Smooth muscle cell (in vitro differentiated cells): Measurements from ENCODE around the gene TSC22D3. TPM values are rescaled to one million over a fixed set of nuclear protein-coding genes. Genes with fewer than 3 reads are reported as not detected.

ENCODE experiments used
- DNase-seq: peaks from one replicate; lab custom pipeline; 2025; ENCODE audit not compliant: unreplicated experiment; lab: John Stamatoyannopoulos, UW
- H2AFZ ChIP-seq: fragments of 200-600 bp; sonication (generic); 2 replicates; pipeline ENCODE4 v1.6.0; 2016; ENCODE audit warnings: antibody characterized with exemption, low read depth, mild to moderate bottlenecking
- H3F3A ChIP-seq: fragments of 200-600 bp; sonication (generic); 2 replicates; pipeline ENCODE4 v1.6.0; 2017; ENCODE audit warnings: antibody characterized with exemption, low read depth
- H3K27ac ChIP-seq: fragments of 200-600 bp; sonication (generic); 2 replicates; pipeline ENCODE4 v1.5.1; 2016; ENCODE audit warnings: low read depth, mild to moderate bottlenecking
- H3K27me3 ChIP-seq: fragments of 200-600 bp; sonication (generic); 2 replicates; pipeline ENCODE4 v1.6.1; 2016; ENCODE audit warnings: low read depth, mild to moderate bottlenecking
- H3K36me3 ChIP-seq: fragments of 200-600 bp; sonication (generic); 2 replicates; pipeline ENCODE4 v1.5.1; 2016; ENCODE audit warnings: low read depth
- H3K4me1 ChIP-seq: fragments of 200-600 bp; sonication (generic); 2 replicates; pipeline ENCODE4 v1.5.1; 2016; ENCODE audit warnings: low read depth
- H3K4me2 ChIP-seq: fragments of 200-600 bp; sonication (generic); 2 replicates; pipeline ENCODE4 v1.6.0; 2016; ENCODE audit warnings: mild to moderate bottlenecking
- H3K4me3 ChIP-seq: fragments of 200-600 bp; sonication (generic); 2 replicates; pipeline ENCODE4 v1.5.1; 2016; ENCODE audit warnings: mild to moderate bottlenecking
- H3K79me2 ChIP-seq: fragments of 200-600 bp; sonication (generic); 2 replicates; pipeline ENCODE4 v1.6.0; 2016; ENCODE audit warnings: low read depth, mild to moderate bottlenecking
- H3K9ac ChIP-seq: fragments of 200-600 bp; sonication (generic); 2 replicates; pipeline ENCODE4 v1.6.0; 2016; ENCODE audit warnings: low read depth
- H3K9me3 ChIP-seq: fragments of 200-600 bp; sonication (generic); replicated peaks from 2 replicates; pipeline ENCODE4 v1.5.1; 2016; ENCODE audit warnings: low read depth
- H4K20me1 ChIP-seq: fragments of 200-600 bp; sonication (generic); 2 replicates; pipeline ENCODE4 v1.6.0; 2016; ENCODE audit warnings: low read depth
- CTCF ChIP-seq: fragments of 200-600 bp; sonication (generic); IDR thresholded peaks from 2 replicates; pipeline ENCODE4 v1.5.1; 2017; ENCODE audit warnings: borderline replicate concordance, mild to moderate bottlenecking, antibody characterized with exemption; ENCODE audit not compliant: insufficient read depth, poor library complexity, severe bottlenecking
- WGBS: methylation state at CpG from one replicate; pipeline ENCODE4 v1.1.7; 2016; ENCODE audit warnings: low lambda C conversion rate; 5-methylcytosine and 5-hydroxymethylcytosine counted together
- polyA plus RNA-seq: library from polyadenylated mRNA; unstranded; fragments of >200 nt; fragmentation: Nextera tagmentation; extraction: Ambion mirVana; gene quantifications from 2 replicates; pipeline ENCODE4 v1.2.1, GENCODE V29; 2016
- total RNA-seq: library from RNA; depleted of rRNA; stranded (reverse); fragments of >200 nt; gene quantifications from 2 replicates; pipeline ENCODE4 v1.2.3, GENCODE V29; 2014

TSC22D3 gene
- total and polyA plus RNA-seq, 2 experiments from 2014 or later = 144 to 271 TPM

- H3K4me3 ChIP-seq = no peak overlapping the region
- no peak for TF ChIP-seq CTCF
- no peaks in the 10 kb centered on the region for H3K9me3 ChIP-seq
- no peaks in the 10 kb centered on the region for H4K20me1 ChIP-seq
- no peak overlapping the region for H3K9ac ChIP-seq
- H3K36me3 ChIP-seq = no peaks in the 10 kb centered on the region
- WGBS = 24% methylated on average over 4 of the region's 4 CpGs
- peak overlapping the region; percentile 51 for H2AFZ ChIP-seq
- no peaks in the 10 kb centered on the region for H3K27me3 ChIP-seq
- H3F3A ChIP-seq = no peaks in the 10 kb centered on the region
- peaks cover 6% of the 10 kb centered on the region for H3K4me1 ChIP-seq
- H3K79me2 ChIP-seq = no peaks in the 10 kb centered on the region
- DNase-seq = no peak
- H3K27ac ChIP-seq = no peak overlapping the region
- peak overlapping the region; percentile 25 for H3K4me2 ChIP-seq
Observed at GRCh38 chrX:107700317-107700774, 75.2 kb downstream of the TSC22D3 start.

- Histone ChIP-seq H3K27ac (no peak overlapping the region), H2AFZ (no peak overlapping the region), H3K9ac (no peak overlapping the region), H4K20me1 (no peaks in the 10 kb centered on the region), H3K4me3 (no peak overlapping the region), H3K36me3 (no peaks in the 10 kb centered on the region), H3K79me2 (no peaks in the 10 kb centered on the region), H3K4me2 (no peak overlapping the region), H3F3A (no peaks in the 10 kb centered on the region), H3K9me3 (no peaks in the 10 kb centered on the region), H3K27me3 (no peaks in the 10 kb centered on the region), H3K4me1 (peaks cover 6% of the 10 kb centered on the region)
- no peak for DNase-seq
- no peak for TF ChIP-seq CTCF
- WGBS = 94% methylated on average over 2 of the region's 2 CpGs
Observed at GRCh38 chrX:107699616-107700015, 76.0 kb downstream of the TSC22D3 start.

GRCh38 chrX:107691024-107691448 lies 84.6 kb downstream of the TSC22D3 start:
- Histone ChIP-seq H3K79me2 (no peaks in the 10 kb centered on the region), H3K4me2 (no peak overlapping the region), H3K4me1 (no peaks in the 10 kb centered on the region), H3K9me3 (no peaks in the 10 kb centered on the region), H3K27ac (no peak overlapping the region), H3K36me3 (no peaks in the 10 kb centered on the region), H2AFZ (no peak overlapping the region), H3K27me3 (no peaks in the 10 kb centered on the region), H3K9ac (no peak overlapping the region), H3F3A (no peaks in the 10 kb centered on the region), H3K4me3 (no peak overlapping the region), H4K20me1 (no peaks in the 10 kb centered on the region)
- 78% methylated on average over 5 of the region's 5 CpGs for WGBS
- no peak for TF ChIP-seq CTCF
- no peak for DNase-seq

- Histone ChIP-seq H3K9me3 (no peaks in the 10 kb centered on the region), H3K4me2 (no peak overlapping the region), H3K79me2 (no peaks in the 10 kb centered on the region), H3K36me3 (no peaks in the 10 kb centered on the region), H2AFZ (no peak overlapping the region), H3K4me3 (no peak overlapping the region), H3K27ac (no peak overlapping the region), H3F3A (no peaks in the 10 kb centered on the region), H4K20me1 (no peaks in the 10 kb centered on the region), H3K9ac (no peak overlapping the region), H3K4me1 (no peaks in the 10 kb centered on the region), H3K27me3 (no peaks in the 10 kb centered on the region)
- TF ChIP-seq CTCF = no peak
- 65% methylated on average over 3 of the region's 3 CpGs for WGBS
- no peak for DNase-seq
Observed at GRCh38 chrX:107687445-107687844, 88.1 kb downstream of the TSC22D3 start.
